HG03097 (cell line): ENCODE results near the gene MYT1.

Source experiments
- ATAC-seq: cut with Tn5 transposase; IDR thresholded peaks from one replicate; pipeline ENCODE4 v1.9.1; 2021; ENCODE audit not compliant: unreplicated experiment, low FRiP score

Gene MYT1

GRCh38 chr20:64153861-64154589 lies 10.2 kb upstream of the MYT1 start:
- no peak for ATAC-seq

- no peak for ATAC-seq
Measured at GRCh38 chr20:64154590-64155257, 9.5 kb upstream of the MYT1 start.

- no peak for ATAC-seq
Measured at GRCh38 chr20:64155258-64156135, 8.8 kb upstream of the MYT1 start.

DNA sequence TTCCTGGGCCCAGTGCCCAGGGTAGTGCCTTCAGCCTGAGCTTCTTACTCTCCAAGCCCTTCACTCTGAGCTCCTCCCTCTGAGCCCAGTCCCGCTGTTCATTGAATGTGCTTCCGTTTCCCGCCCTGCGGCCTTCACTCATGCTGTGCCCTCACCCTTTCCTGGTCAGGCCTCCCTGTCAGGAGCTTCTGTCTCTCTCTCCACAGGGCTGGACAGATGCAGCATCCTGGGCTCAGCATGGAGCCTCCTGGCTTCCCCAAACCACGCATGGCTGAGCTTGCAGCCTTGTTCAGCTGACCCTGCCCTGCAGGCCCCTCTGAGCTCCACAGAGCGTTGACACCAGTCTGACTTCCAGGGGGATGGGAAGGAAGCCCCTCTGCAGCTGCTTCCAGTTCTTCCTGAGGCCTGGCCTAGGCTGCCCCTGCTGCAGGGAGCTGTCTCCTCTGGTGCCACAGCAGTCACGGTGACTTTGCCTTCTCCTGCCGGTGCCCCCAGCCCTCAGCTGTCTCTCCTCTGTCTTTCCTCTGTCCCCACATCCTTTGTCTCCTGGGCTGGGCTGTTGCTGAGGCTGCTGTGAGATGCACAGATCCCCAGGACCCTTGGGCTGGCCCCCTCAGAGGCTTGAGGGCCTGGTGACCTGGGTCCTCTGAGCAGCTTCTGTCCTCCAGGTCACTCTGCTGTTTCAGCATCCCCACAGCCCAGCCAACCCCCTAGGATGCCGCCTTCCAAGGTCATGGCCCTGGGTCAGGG lies 7.9 kb upstream of the MYT1 start:
- ATAC-seq = no peak

DNA sequence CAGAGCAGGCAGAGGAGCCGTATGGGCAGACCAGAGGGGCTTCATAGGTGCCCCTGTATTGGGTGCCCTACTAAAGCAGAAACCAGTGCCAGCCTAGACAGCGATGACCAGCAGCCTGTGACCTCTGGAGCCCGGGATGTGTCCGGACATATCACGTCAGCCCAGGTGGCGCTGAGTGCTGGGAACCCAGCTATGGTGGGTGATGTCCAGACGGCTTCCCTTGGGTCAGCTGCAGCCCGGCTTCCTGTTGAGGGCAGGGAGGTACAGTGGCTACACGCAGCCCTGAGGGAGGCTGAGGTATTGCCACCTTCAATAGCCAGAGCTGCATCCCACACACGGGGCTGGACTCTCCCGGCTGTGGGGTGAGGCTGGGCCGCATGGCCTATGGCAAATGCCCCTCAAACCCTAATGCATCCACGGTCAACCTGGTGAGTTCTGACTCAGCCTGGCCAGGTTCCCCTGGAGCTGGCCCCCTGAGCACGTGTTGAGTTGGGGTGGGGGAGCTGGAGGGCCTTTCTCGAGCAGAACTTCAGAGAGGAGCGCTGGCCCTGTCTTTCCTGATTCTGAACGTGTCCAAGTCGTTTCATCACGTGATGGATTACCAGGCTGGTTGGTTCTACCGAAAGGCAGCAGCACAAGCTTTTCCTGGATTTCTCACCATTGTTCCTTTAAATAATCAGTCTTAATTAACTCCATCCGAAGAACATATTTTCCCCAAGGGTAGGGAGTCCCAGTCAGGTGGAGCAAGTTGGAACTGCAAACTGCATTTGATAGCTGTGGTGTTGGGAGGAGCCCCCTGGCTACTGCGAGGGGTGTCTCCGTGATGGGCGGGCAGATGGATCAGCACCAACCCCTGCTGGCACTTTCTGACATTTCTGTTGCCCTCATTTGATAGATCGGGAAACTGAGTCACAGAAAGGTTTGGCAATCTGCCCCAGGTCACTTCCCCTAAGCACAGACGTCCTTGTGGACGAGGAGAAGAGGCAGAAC lies 7.1 kb upstream of the MYT1 start:
- ATAC-seq = no peak

- no peak for ATAC-seq
Measured at GRCh38 chr20:64157878-64158277, 6.4 kb upstream of the MYT1 start.

GRCh38 chr20:64158346-64159285 lies 5.6 kb upstream of the MYT1 start:
- no peak for ATAC-seq

GRCh38 chr20:64159286-64159680 lies 5.0 kb upstream of the MYT1 start:
- no peak for ATAC-seq

DNA sequence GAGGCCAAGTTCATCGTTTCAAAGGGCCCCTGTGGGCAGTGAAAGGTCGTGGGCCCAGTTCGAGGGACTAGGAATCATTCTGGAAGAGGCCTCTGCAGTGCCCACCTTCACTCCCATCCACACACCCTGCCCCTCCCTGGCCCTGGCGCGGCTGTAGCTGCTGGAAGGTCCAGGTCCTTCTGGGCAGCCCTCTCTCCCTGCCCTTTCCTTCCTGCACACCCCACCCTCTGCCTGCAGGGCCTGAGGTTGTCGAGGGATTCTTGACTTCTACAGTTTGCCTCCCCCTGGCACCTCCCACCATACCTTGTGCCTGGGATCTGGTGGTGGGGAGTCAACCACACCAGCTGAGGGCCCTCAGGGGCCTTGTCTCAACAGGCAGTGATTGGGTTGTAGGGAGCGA lies 4.5 kb upstream of the MYT1 start:
- no peak for ATAC-seq

- no peak for ATAC-seq
Measured at GRCh38 chr20:64160118-64160517, 4.1 kb upstream of the MYT1 start.

- no peak for ATAC-seq
Measured at GRCh38 chr20:64160526-64161355, 3.5 kb upstream of the MYT1 start.

DNA sequence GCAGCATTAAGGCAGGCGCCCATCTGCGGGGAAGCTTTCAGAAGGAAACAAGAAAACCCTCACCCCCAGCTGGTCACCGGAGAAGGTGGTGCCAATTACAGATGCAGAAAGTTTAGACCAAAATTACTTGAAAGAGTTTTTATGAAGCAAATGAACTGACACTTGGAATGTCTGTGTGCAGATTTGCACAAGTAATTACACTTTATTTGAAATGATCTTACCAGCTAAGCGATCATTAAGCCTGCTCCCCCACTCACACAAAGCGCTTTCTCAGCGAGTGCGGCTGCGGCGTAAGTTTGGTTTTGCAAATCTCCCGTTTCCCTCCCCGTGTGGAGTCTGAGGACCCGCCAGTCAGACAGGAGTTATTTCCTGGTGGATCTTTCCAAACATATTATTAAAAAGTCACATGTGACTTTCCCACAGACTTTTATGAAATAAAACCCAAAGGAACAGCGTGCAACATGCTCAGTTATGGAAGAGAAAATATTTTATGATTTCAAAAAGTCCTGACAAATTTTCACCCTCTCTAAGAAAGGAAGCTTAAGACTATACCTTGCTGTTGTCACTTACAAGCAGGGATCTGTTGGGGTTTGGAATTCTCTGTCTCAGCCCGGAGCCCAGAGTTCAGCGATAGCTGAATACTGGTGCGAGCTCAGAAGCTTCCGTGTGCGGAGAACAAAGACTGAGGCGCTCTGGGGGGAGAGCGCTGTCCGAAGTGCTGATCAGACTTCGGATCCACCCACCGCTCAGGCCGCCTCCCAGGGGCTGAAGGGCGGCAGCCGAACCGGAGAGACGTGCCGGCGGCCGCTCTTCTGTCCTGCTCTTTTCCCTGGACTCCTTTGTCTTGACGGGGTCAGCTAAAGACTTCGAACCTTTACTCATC lies 2.7 kb upstream of the MYT1 start:
- ATAC-seq = no peak

DNA sequence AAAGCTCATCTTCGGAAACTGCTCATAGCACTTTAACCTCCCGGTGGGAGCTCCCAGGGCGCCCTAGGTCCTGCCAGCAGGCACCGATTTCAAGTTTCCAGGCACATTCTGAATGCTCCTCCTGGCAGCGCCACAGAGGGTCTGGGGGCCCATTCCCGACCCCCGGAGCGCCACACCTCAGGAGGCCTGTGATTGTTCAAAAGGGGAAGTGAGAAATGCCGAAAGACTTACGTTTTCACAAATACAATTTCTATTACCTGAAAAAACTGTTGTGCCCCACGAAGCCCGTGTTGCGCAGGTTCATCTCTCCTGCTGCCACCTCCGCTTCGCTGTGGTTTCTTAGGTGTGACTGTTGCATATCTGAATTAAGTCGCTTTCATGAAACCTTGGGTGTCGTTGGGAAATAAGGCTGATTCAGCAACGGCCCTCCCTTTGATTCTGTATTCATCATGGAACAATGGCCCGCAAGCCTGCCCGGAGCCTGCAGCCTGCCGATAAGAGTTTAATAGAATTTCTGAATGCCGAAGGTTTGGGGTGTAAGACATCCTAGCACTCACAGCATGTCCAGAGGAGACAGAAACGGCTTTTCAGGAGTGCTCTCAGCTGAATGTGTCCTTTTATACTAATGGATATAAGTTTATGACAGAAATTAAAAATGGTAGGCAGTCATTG lies 1.9 kb upstream of the MYT1 start:
- ATAC-seq = no peak

DNA sequence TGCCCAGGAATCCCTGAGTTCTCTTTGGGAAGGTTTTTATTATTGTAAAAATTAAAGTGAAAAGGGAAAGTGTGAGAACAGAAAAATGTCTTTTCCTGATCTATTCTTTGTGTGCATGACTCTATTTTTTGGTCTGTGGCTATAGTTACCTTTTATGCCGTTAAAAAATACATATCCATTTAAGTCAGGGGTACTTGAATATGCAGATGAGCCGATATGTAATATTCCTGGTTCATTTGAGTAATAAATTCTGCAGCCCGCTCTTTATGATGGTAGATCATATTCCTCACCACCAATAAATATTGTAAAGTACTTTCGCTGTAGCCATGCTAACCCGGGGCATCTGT lies 503 bp upstream of the MYT1 start:
- ATAC-seq = no peak

GRCh38 chr20:64165866-64166600 lies 1.8 kb downstream of the MYT1 start:
- no peak for ATAC-seq
